Measurements from ENCODE around the gene RAVER1. TPM values are rescaled to one million over a fixed set of nuclear protein-coding genes. Genes with fewer than 3 reads are reported as not detected.

RAVER1 gene
- total RNA-seq, 1 experiment from 2014 or later = 86.9 TPM

- Mint-ChIP-seq H3K36me3 (peaks cover 37% of the 10 kb centered on the region), H3K4me1 (peaks cover 13% of the 10 kb centered on the region), H3K27me3 (ENCODE audit: low read depth) (peaks cover 5% of the 10 kb centered on the region; the same call in 1 of the 2 replicates), H3K27ac (no peak overlapping the region), H3K4me3 (no peak overlapping the region), H3K9me3 (no peaks in the 10 kb centered on the region)
- TF ChIP-seq ZNF423 (CRISPR knock-in tag; IDR thresholded peaks at IDR 0.05) (no peak), ATF6 (CRISPR knock-in tag; IDR thresholded peaks at IDR 0.05) (no peak), ZNF232 (CRISPR knock-in tag; IDR thresholded peaks at IDR 0.05) (no peak), SMAD3 (CRISPR knock-in tag; IDR thresholded peaks at IDR 0.05; ENCODE audit: borderline replicate concordance) (no peak), RELA (CRISPR knock-in tag; IDR thresholded peaks at IDR 0.05; ENCODE audit: borderline replicate concordance) (no peak), EMX1 (CRISPR knock-in tag; IDR thresholded peaks at IDR 0.05) (no peak), NFE2L1 (CRISPR knock-in tag; IDR thresholded peaks at IDR 0.05) (no peak), ZNF425 (CRISPR knock-in tag; conservative IDR thresholded peaks at IDR 0.05) (no peak), ZNF416 (CRISPR knock-in tag; IDR thresholded peaks at IDR 0.05) (no peak), ARID4B (CRISPR knock-in tag; IDR thresholded peaks at IDR 0.05; ENCODE audit: borderline replicate concordance) (no peak), PREB (CRISPR knock-in tag; IDR thresholded peaks at IDR 0.05; ENCODE audit: borderline replicate concordance) (no peak), SMAD4 (CRISPR knock-in tag; IDR thresholded peaks at IDR 0.05) (no peak), USF1 (CRISPR knock-in tag; IDR thresholded peaks at IDR 0.05) (no peak), MLX (CRISPR knock-in tag; IDR thresholded peaks at IDR 0.05) (no peak), HMGXB4 (CRISPR knock-in tag; IDR thresholded peaks at IDR 0.05) (no peak), ZNF281 (CRISPR knock-in tag; IDR thresholded peaks at IDR 0.05) (no peak), CREB1 (CRISPR knock-in tag; IDR thresholded peaks at IDR 0.05) (no peak)
- CTCF ChIA-PET = interaction anchor here (0.8 kb wide), 1 partner anchor 61 kb away, joined by 4 read pairs; no protein-coding TSS in a partner anchor
- POLR2A ChIA-PET = no interaction called here
- no peak for DNase-seq (ENCODE audit: low spot score)
- no peak for ATAC-seq
Measured at GRCh38 chr19:10329555-10329954, 3.8 kb downstream of the RAVER1 start.

Measured in WTC11 (cell line).